Hepatocyte (in vitro differentiated cells): ENCODE data around the gene CASQ1.

Experiments used
- EZH2 ChIP-seq: fragments of 200-600 bp; sonication (generic); IDR thresholded peaks from 2 replicates; pipeline ENCODE4 v1.6.1; 2016; ENCODE audit warnings: antibody characterized with exemption, mild to moderate bottlenecking, borderline replicate concordance
- EZH2phosphoT487 ChIP-seq: fragments of 200-600 bp; sonication (generic); IDR thresholded peaks from one replicate; pipeline ENCODE4 v1.6.1; 2018; ENCODE audit warnings: antibody characterized with exemption, mild to moderate bottlenecking, low read depth, moderate library complexity; ENCODE audit not compliant: unreplicated experiment, severe bottlenecking
- TF ChIP-seq, protein P1 (sequence below): fragments of 200-600 bp; sonication (generic); IDR thresholded peaks from 2 replicates; pipeline ENCODE4 v1.5.1; 2016; ENCODE audit warnings: antibody characterized with exemption, mild to moderate bottlenecking; ENCODE audit not compliant: poor library complexity

DNA sequence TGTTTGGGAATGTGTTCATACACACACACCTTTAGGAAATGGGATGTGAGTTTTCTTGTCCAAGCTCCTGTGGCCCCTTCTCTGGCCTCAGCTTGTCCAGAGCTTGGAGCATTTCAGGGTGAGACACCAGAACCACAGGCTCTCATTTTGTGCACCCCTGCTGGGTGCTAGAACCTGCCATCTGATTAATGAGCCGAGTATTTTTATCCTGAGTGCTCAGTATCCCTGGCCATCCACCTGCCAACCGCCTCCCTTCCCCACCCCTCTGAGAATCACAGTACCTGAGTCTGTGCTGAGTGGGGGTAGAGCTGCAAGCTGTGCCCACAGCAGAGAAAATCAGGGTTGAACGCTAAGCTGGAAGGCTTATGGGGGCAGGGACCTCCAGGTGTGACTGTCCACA is 1.4 kb downstream of the CASQ1 start:
- TF ChIP-seq, protein P1, sequence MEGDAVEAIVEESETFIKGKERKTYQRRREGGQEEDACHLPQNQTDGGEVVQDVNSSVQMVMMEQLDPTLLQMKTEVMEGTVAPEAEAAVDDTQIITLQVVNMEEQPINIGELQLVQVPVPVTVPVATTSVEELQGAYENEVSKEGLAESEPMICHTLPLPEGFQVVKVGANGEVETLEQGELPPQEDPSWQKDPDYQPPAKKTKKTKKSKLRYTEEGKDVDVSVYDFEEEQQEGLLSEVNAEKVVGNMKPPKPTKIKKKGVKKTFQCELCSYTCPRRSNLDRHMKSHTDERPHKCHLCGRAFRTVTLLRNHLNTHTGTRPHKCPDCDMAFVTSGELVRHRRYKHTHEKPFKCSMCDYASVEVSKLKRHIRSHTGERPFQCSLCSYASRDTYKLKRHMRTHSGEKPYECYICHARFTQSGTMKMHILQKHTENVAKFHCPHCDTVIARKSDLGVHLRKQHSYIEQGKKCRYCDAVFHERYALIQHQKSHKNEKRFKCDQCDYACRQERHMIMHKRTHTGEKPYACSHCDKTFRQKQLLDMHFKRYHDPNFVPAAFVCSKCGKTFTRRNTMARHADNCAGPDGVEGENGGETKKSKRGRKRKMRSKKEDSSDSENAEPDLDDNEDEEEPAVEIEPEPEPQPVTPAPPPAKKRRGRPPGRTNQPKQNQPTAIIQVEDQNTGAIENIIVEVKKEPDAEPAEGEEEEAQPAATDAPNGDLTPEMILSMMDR = no peak
- TF ChIP-seq EZH2 (no peak), EZH2phosphoT487 (no peak)
